GM21515 (cell line): ENCODE results near the gene PGM1.

ENCODE experiments used
- ATAC-seq: cut with Tn5 transposase; IDR thresholded peaks from one replicate; pipeline ENCODE4 v1.9.1; 2021; ENCODE audit not compliant: unreplicated experiment

The PGM1 gene

GRCh38 chr1:63691701-63692425 lies 98.7 kb downstream of the PGM1 start:
- no peak for ATAC-seq

- ATAC-seq: peak; percentile 63
Observed at GRCh38 chr1:63693944-63694571, 100.8 kb downstream of the PGM1 start.

- no peak for ATAC-seq
Observed at GRCh38 chr1:63698001-63698838, 105.0 kb downstream of the PGM1 start.

GRCh38 chr1:63701187-63701586 lies 108.0 kb downstream of the PGM1 start:
- no peak for ATAC-seq

- no peak for ATAC-seq
Observed at GRCh38 chr1:63703701-63704107, 110.5 kb downstream of the PGM1 start.

GRCh38 chr1:63704443-63704842 lies 111.2 kb downstream of the PGM1 start:
- ATAC-seq: no peak

GRCh38 chr1:63705078-63705477 lies 111.9 kb downstream of the PGM1 start:
- no peak for ATAC-seq

GRCh38 chr1:63709267-63709828 lies 116.1 kb downstream of the PGM1 start:
- no peak for ATAC-seq
